OCI-LY1 (cell line): ENCODE measurements around the gene IRF7.

Experiments used
- H2AFZ ChIP-seq: fragments of 200-600 bp; sonication (generic), shearing (Covaris generic); 2 replicates; pipeline ENCODE4 v1.6.0; 2014; ENCODE audit warnings: antibody characterized with exemption, mild to moderate bottlenecking, low read length
- H3F3A ChIP-seq: fragments of 200-600 bp; sonication (generic), shearing (Covaris generic); 2 replicates; pipeline ENCODE4 v1.6.0; 2014; ENCODE audit warnings: mild to moderate bottlenecking, antibody characterized with exemption, low read length, moderate library complexity; ENCODE audit not compliant: insufficient read depth
- H3K27ac ChIP-seq: fragments of 200-600 bp; sonication (generic); 2 replicates; pipeline ENCODE4 v1.5.1; 2014; ENCODE audit warnings: low read length, mixed run types, mild to moderate bottlenecking, low read depth; ENCODE audit not compliant: poor library complexity, severe bottlenecking
- H3K27me3 ChIP-seq: fragments of 200-600 bp; sonication (generic); 2 replicates; pipeline ENCODE4 v1.6.0; 2014; ENCODE audit warnings: antibody characterized with exemption, mild to moderate bottlenecking, low read length, moderate library complexity; ENCODE audit not compliant: insufficient read depth
- H3K36me3 ChIP-seq: fragments of 200-600 bp; sonication (generic); 2 replicates; pipeline ENCODE4 v1.6.1; 2014; ENCODE audit warnings: mild to moderate bottlenecking, antibody characterized with exemption, low read length, moderate library complexity, mixed read lengths; ENCODE audit not compliant: insufficient read depth
- H3K4me1 ChIP-seq: fragments of 200-600 bp; sonication (generic); 2 replicates; pipeline ENCODE4 v1.5.1; 2014; ENCODE audit warnings: mild to moderate bottlenecking, low read length, moderate library complexity; ENCODE audit not compliant: insufficient read depth, severe bottlenecking
- H3K4me2 ChIP-seq: fragments of 200-600 bp; sonication (generic), shearing (Covaris generic); 2 replicates; pipeline ENCODE4 v1.6.1; 2014; ENCODE audit warnings: low read length
- H3K4me3 ChIP-seq: fragments of 200-600 bp; sonication (generic); 2 replicates; pipeline ENCODE4 v1.5.1; 2014; ENCODE audit warnings: low read length, low read depth, mild to moderate bottlenecking, mixed read lengths; ENCODE audit not compliant: poor library complexity, severe bottlenecking
- H3K79me2 ChIP-seq: fragments of 200-600 bp; shearing (Covaris generic); 2 replicates; pipeline ENCODE4 v1.6.1; 2016; ENCODE audit warnings: mixed run types, low read length, mixed read lengths; ENCODE audit not compliant: insufficient read depth
- H3K9ac ChIP-seq: fragments of 200-600 bp; sonication (generic), shearing (Covaris generic); 2 replicates; pipeline ENCODE4 v1.6.1; 2014; ENCODE audit warnings: mild to moderate bottlenecking, low read length, mixed read lengths
- H3K9me2 ChIP-seq: fragments of 200-600 bp; sonication (generic), shearing (Covaris generic); 2 replicates; pipeline ENCODE4 v1.6.1; 2014; ENCODE audit warnings: low read depth, mild to moderate bottlenecking, low read length, mixed read lengths
- H3K9me3 ChIP-seq: fragments of 200-600 bp; shearing (Covaris generic); 2 replicates; pipeline ENCODE4 v1.6.1; 2014; ENCODE audit warnings: low read length, mixed read lengths
- H4K20me1 ChIP-seq: fragments of 200-600 bp; sonication (generic), shearing (Covaris generic); 2 replicates; pipeline ENCODE4 v1.6.0; 2016; ENCODE audit warnings: mild to moderate bottlenecking, low read length; ENCODE audit not compliant: insufficient read depth
- EZH2 ChIP-seq: fragments of 200-600 bp; sonication (generic), shearing (Covaris generic); IDR thresholded peaks from 2 replicates; pipeline ENCODE4 v1.8.0; 2017; ENCODE audit warnings: borderline replicate concordance, mixed run types, mild to moderate bottlenecking, antibody characterized with exemption, low read length, moderate library complexity, mixed read lengths
- TF ChIP-seq, protein P1 (sequence below): fragments of 200-600 bp; sonication (generic), shearing (Covaris generic); IDR thresholded peaks from 2 replicates; pipeline ENCODE4 v1.5.1; 2017; ENCODE audit warnings: mild to moderate bottlenecking, antibody characterized with exemption, low read length, moderate library complexity, mixed read lengths

Gene IRF7

DNA sequence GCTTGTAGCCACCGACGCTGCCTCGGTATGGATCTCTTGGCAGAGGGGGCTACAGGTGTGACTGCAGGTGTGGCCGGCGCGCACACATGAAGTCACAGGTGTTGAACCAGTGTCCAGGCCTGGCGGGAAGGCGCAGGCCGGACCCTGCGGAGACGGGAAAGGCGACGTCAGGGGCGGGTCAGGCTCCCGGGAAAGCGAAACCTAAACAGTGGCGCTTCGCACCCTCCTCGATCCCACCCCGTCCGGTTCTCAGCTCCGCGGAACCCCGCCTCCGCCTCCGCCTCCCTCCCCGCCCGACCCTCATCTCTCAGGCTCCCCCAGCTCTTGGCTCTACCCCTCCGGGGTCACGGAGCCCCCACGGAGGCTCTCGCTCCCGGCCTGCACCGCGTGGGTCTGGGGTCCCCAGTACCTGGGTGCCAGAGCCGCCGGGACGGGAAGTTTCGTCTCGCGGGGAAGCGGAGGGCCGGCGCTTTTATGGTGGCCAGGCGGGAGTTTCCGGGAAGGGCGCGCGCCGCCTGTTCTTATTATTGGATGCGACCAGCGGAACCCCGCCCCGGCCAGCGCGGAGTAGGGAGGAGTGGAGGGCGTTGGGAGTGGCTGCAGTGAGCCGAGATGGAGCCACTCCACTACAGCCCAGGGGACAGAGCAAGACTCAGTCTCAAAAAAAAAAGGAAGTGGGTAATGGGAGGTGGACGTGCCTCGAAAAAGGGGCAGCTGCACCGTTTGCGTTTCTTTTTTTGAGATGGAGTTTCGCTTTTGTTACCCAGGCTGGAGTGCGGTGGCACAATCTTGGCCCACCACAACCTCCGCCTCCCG is at the start of gene IRF7:
TSS of gene IRF7 (minus strand) at position 447 of the 816 bp plus-strand sequence. CDS start 586 bp downstream, outside the sequence.
- Histone ChIP-seq H3K79me2 (no peaks in the 10 kb centered on the region), H3K9me2 (no peaks in the 10 kb centered on the region), H3K27me3 (no peaks in the 10 kb centered on the region), H3K4me2 (peak within 1 kb of the TSS; percentile 83), H3K4me1 (peaks cover 31% of the 10 kb centered on the region), H4K20me1 (no peaks in the 10 kb centered on the region), H3K27ac (peak within 1 kb of the TSS; percentile 52), H3K9me3 (no peaks in the 10 kb centered on the region), H3K36me3 (peaks cover 25% of the 10 kb centered on the region; the same call in 1 of the 2 replicates), H3K9ac (peak within 1 kb of the TSS; percentile 61), H3F3A (no peaks in the 10 kb centered on the region), H2AFZ (no peak within 1 kb of the TSS), H3K4me3 (peak within 1 kb of the TSS; percentile 65)
- TF ChIP-seq EZH2 = no peak
- TF ChIP-seq, protein P1, sequence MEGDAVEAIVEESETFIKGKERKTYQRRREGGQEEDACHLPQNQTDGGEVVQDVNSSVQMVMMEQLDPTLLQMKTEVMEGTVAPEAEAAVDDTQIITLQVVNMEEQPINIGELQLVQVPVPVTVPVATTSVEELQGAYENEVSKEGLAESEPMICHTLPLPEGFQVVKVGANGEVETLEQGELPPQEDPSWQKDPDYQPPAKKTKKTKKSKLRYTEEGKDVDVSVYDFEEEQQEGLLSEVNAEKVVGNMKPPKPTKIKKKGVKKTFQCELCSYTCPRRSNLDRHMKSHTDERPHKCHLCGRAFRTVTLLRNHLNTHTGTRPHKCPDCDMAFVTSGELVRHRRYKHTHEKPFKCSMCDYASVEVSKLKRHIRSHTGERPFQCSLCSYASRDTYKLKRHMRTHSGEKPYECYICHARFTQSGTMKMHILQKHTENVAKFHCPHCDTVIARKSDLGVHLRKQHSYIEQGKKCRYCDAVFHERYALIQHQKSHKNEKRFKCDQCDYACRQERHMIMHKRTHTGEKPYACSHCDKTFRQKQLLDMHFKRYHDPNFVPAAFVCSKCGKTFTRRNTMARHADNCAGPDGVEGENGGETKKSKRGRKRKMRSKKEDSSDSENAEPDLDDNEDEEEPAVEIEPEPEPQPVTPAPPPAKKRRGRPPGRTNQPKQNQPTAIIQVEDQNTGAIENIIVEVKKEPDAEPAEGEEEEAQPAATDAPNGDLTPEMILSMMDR = no peak

DNA sequence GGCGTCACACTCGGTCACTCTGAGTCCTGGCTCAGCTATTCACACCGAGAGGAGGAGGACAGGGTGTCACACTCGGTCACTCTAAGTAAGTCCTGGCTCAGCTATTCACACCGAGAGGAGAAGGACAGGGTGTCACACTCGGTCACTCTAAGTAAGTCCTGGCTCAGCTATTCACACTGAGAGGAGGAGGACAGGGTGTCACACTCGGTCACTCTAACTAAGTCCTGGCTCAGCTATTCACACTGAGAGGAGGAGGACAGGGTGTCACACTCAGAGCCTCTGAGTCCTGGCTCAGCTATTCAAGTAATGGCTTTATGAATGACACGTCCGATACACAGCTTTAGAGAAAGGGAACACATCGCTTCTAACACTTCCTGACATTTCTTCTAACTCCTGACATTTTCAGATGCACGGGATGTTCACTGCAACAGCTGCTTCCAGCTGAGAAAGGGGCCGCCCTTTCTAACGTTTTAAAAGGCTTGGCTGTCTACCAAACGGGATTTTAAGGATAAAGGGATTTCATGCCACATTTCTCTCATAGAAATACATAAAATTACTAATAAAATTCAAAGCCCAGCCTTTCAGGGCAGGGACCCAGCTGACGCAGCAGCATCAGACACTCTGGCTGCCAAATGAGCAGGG is 49.4 kb upstream of the IRF7 start:
- Histone ChIP-seq H2AFZ (no peak overlapping the region), H3K4me2 (no peak overlapping the region)

DNA sequence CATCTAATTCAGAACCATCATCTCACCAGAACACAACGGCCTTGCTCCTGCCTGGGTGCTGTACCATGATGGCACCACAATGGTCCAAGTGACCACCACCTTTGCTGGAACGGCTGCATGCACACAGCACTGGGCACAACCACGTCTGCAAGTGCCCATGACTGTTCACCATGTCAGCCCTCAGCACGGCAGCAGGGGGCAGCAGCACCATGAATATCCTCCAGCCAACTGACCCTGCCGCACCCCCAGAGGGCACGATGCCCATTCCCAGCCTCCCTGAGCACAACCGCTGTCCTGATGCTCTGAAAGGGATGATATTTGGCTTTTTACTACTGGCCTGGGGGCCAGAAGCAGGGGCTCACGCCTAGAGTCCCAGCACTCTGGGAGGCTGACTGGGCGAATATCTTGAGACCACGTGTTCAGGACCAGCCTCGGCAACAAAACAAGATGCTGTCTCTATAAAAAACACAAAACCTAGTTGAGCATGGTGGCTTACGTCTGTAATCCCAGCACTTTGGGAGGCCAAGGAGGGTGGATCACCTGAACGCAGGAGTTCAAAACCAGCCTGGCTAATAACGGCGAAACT is 47.0 kb upstream of the IRF7 start:
- Histone ChIP-seq H3K36me3 (peaks cover 18% of the 10 kb centered on the region), H3K9me2 (no peaks in the 10 kb centered on the region), H3K27ac (no peak overlapping the region), H3K27me3 (no peaks in the 10 kb centered on the region), H3K4me1 (peaks cover 13% of the 10 kb centered on the region), H3K9me3 (no peaks in the 10 kb centered on the region), H3K79me2 (no peaks in the 10 kb centered on the region), H3K9ac (no peak overlapping the region), H3K4me2 (no peak overlapping the region), H2AFZ (no peak overlapping the region), H4K20me1 (no peaks in the 10 kb centered on the region), H3K4me3 (no peak overlapping the region), H3F3A (no peaks in the 10 kb centered on the region)
- TF ChIP-seq, protein P1 = peak; percentile 84
- TF ChIP-seq EZH2 = no peak

More for the DNA sequence above, 49.4 kb upstream of the IRF7 start:
- H3K4me3 ChIP-seq = no peak overlapping the region
- H3K27me3 ChIP-seq = no peaks in the 10 kb centered on the region
- H3K27ac ChIP-seq = no peak overlapping the region
- H3K4me1 ChIP-seq = peaks cover 6% of the 10 kb centered on the region
- H3K79me2 ChIP-seq = no peaks in the 10 kb centered on the region
- no peaks in the 10 kb centered on the region for H3K9me3 ChIP-seq
- TF ChIP-seq, protein P1 = no peak
- no peak for TF ChIP-seq EZH2
- H3K9ac ChIP-seq = no peak overlapping the region
- H3K9me2 ChIP-seq = no peaks in the 10 kb centered on the region
- H3K36me3 ChIP-seq = peaks cover 18% of the 10 kb centered on the region
- no peaks in the 10 kb centered on the region for H3F3A ChIP-seq
- H4K20me1 ChIP-seq = no peaks in the 10 kb centered on the region
